Nephron progenitor cell (in vitro differentiated cells): Measurements from ENCODE around the gene RHEB.

Source experiments
- DNase-seq: peaks from one replicate; pipeline ENCODE4 v3.0.0; 2021
- H3K27ac Mint-ChIP-seq: 2 replicates; pipeline ENCODE4 v1.8.0; 2021; ENCODE audit warnings: mild to moderate bottlenecking, moderate library complexity, mixed read lengths
- H3K27me3 Mint-ChIP-seq: 2 replicates; pipeline ENCODE4 v1.8.0; 2021; ENCODE audit warnings: mild to moderate bottlenecking, low read depth, mixed read lengths; ENCODE audit not compliant: poor library complexity
- H3K36me3 Mint-ChIP-seq: 2 replicates; pipeline ENCODE4 v1.8.0; 2021; ENCODE audit warnings: low read depth, mixed read lengths
- H3K4me1 Mint-ChIP-seq: 2 replicates; pipeline ENCODE4 v1.8.0; 2021; ENCODE audit warnings: mixed read lengths
- H3K4me3 Mint-ChIP-seq: 2 replicates; pipeline ENCODE4 v1.8.0; 2021; ENCODE audit warnings: mild to moderate bottlenecking, moderate library complexity, mixed read lengths
- H3K9me3 Mint-ChIP-seq: 2 replicates; pipeline ENCODE4 v1.8.0; 2021; ENCODE audit warnings: mild to moderate bottlenecking, moderate library complexity, mixed read lengths
- CTCF ChIP-seq: fragments of 200-600 bp; sonication (generic); IDR thresholded peaks from 2 replicates; pipeline ENCODE4 v1.5.0; 2021; ENCODE audit warnings: antibody characterized with exemption

RHEB gene

GRCh38 chr7:151431768-151432311 is 87.9 kb downstream of the RHEB start:
- H3K27ac Mint-ChIP-seq: no peak overlapping the region

GRCh38 chr7:151431281-151431767 is 88.4 kb downstream of the RHEB start:
- H3K27me3 Mint-ChIP-seq: peaks cover 8% of the 10 kb centered on the region
- H3K9me3 Mint-ChIP-seq: no peaks in the 10 kb centered on the region
- TF ChIP-seq CTCF: no peak
- no peaks in the 10 kb centered on the region for H3K36me3 Mint-ChIP-seq
- no peak overlapping the region for H3K27ac Mint-ChIP-seq
- peaks cover 57% of the 10 kb centered on the region for H3K4me1 Mint-ChIP-seq
- no peak overlapping the region for H3K4me3 Mint-ChIP-seq
- no peak for DNase-seq

More at GRCh38 chr7:151431768-151432311, 87.9 kb downstream of the RHEB start:
- Mint-ChIP-seq H3K4me3 (no peak overlapping the region), H3K9me3 (no peaks in the 10 kb centered on the region), H3K36me3 (no peaks in the 10 kb centered on the region), H3K27me3 (peaks cover 9% of the 10 kb centered on the region), H3K4me1 (peaks cover 57% of the 10 kb centered on the region)
- no peak for TF ChIP-seq CTCF
- no peak for DNase-seq

GRCh38 chr7:151430391-151431205 is 89.1 kb downstream of the RHEB start:
- Mint-ChIP-seq H3K4me1 (peaks cover 59% of the 10 kb centered on the region), H3K36me3 (no peaks in the 10 kb centered on the region), H3K27ac (no peak overlapping the region), H3K9me3 (no peaks in the 10 kb centered on the region), H3K4me3 (no peak overlapping the region), H3K27me3 (peaks cover 9% of the 10 kb centered on the region)
- no peak for DNase-seq
- no peak for TF ChIP-seq CTCF

- Mint-ChIP-seq H3K4me3 (peak overlapping the region; percentile 13), H3K27ac (peak overlapping the region; percentile 100), H3K9me3 (no peaks in the 10 kb centered on the region), H3K36me3 (no peaks in the 10 kb centered on the region), H3K4me1 (peaks cover 53% of the 10 kb centered on the region), H3K27me3 (peaks cover 11% of the 10 kb centered on the region)
- TF ChIP-seq CTCF: no peak
- DNase-seq: no peak
Measured at GRCh38 chr7:151429560-151430331, 89.9 kb downstream of the RHEB start.

- Mint-ChIP-seq H3K9me3 (peaks cover 4% of the 10 kb centered on the region), H3K36me3 (no peaks in the 10 kb centered on the region), H3K4me1 (peaks cover 50% of the 10 kb centered on the region), H3K27ac (peak overlapping the region; percentile 100), H3K27me3 (peaks cover 15% of the 10 kb centered on the region), H3K4me3 (no peak overlapping the region)
- TF ChIP-seq CTCF: no peak
- no peak for DNase-seq
Measured at GRCh38 chr7:151429237-151429559, 90.5 kb downstream of the RHEB start.
